IPS-18c (cell line): ENCODE measurements around the gene SLC16A4.

Experiments used
- H3K4me3 ChIP-seq: 2 replicates; pipeline ENCODE4 v1.7.0; 2013; ENCODE audit warnings: low read depth, mild to moderate bottlenecking, low read length, moderate library complexity; ENCODE audit not compliant: insufficient read depth
- H3K9me3 ChIP-seq: one replicate; pipeline ENCODE4 v1.6.1; 2013; ENCODE audit warnings: mild to moderate bottlenecking, low read length, moderate library complexity; ENCODE audit not compliant: control insufficient read depth, insufficient read depth

SLC16A4 gene

GRCh38 chr1:110384581-110385321 lies 6.1 kb downstream of the SLC16A4 start:
- no peaks in the 10 kb centered on the region for H3K9me3 ChIP-seq
- H3K4me3 ChIP-seq: no peak overlapping the region

GRCh38 chr1:110383251-110383990 lies 7.4 kb downstream of the SLC16A4 start:
- Histone ChIP-seq H3K4me3 (no peak overlapping the region), H3K9me3 (no peaks in the 10 kb centered on the region)

GRCh38 chr1:110380672-110381283 lies 10.0 kb downstream of the SLC16A4 start:
- Histone ChIP-seq H3K4me3 (no peak overlapping the region), H3K9me3 (no peaks in the 10 kb centered on the region)

GRCh38 chr1:110375490-110375889 lies 15.3 kb downstream of the SLC16A4 start:
- Histone ChIP-seq H3K9me3 (no peaks in the 10 kb centered on the region), H3K4me3 (no peak overlapping the region)

- H3K9me3 ChIP-seq: no peaks in the 10 kb centered on the region
- H3K4me3 ChIP-seq: no peak overlapping the region
Observed at GRCh38 chr1:110370827-110371226, 20.0 kb downstream of the SLC16A4 start.

GRCh38 chr1:110364221-110364620 lies 26.6 kb downstream of the SLC16A4 start:
- Histone ChIP-seq H3K4me3 (no peak overlapping the region), H3K9me3 (no peaks in the 10 kb centered on the region)

GRCh38 chr1:110361856-110362255 lies 29.0 kb downstream of the SLC16A4 start:
- Histone ChIP-seq H3K4me3 (no peak overlapping the region), H3K9me3 (no peaks in the 10 kb centered on the region)

GRCh38 chr1:110360431-110360830 lies 30.4 kb downstream of the SLC16A4 start:
- no peak overlapping the region for H3K4me3 ChIP-seq
- H3K9me3 ChIP-seq: no peaks in the 10 kb centered on the region

- Histone ChIP-seq H3K4me3 (no peak overlapping the region), H3K9me3 (no peaks in the 10 kb centered on the region)
Observed at GRCh38 chr1:110356379-110356778, 34.4 kb downstream of the SLC16A4 start.

GRCh38 chr1:110355321-110355720 lies 35.5 kb downstream of the SLC16A4 start:
- Histone ChIP-seq H3K9me3 (no peaks in the 10 kb centered on the region), H3K4me3 (no peak overlapping the region)

GRCh38 chr1:110350360-110350759 lies 40.5 kb downstream of the SLC16A4 start:
- no peaks in the 10 kb centered on the region for H3K9me3 ChIP-seq
- no peak overlapping the region for H3K4me3 ChIP-seq

- no peaks in the 10 kb centered on the region for H3K9me3 ChIP-seq
- H3K4me3 ChIP-seq: no peak overlapping the region
Observed at GRCh38 chr1:110348771-110349170, 42.1 kb downstream of the SLC16A4 start.

- H3K4me3 ChIP-seq: no peak overlapping the region
- H3K9me3 ChIP-seq: no peaks in the 10 kb centered on the region
Observed at GRCh38 chr1:110348050-110348449, 42.8 kb downstream of the SLC16A4 start.

- Histone ChIP-seq H3K9me3 (no peaks in the 10 kb centered on the region), H3K4me3 (no peak overlapping the region)
Observed at GRCh38 chr1:110347182-110347893, 43.5 kb downstream of the SLC16A4 start.

GRCh38 chr1:110346690-110347089 lies 44.1 kb downstream of the SLC16A4 start:
- Histone ChIP-seq H3K9me3 (no peaks in the 10 kb centered on the region), H3K4me3 (no peak overlapping the region)

GRCh38 chr1:110345480-110345879 lies 45.3 kb downstream of the SLC16A4 start:
- Histone ChIP-seq H3K9me3 (no peaks in the 10 kb centered on the region), H3K4me3 (no peak overlapping the region)

- no peaks in the 10 kb centered on the region for H3K9me3 ChIP-seq
- H3K4me3 ChIP-seq: no peak overlapping the region
Observed at GRCh38 chr1:110344152-110344551, 46.7 kb downstream of the SLC16A4 start.
